Fibroblast of gingiva (primary cell): Measurements from ENCODE around the gene MKS1.
A peak's percentile ranks its signal among the peaks of the same experiment; 100 is the strongest.

Experiments used
- DNase-seq: peaks from one replicate; pipeline ENCODE4 v3.0.0-alpha.2; 2011; ENCODE audit warnings: low read depth

MKS1 gene

DNA sequence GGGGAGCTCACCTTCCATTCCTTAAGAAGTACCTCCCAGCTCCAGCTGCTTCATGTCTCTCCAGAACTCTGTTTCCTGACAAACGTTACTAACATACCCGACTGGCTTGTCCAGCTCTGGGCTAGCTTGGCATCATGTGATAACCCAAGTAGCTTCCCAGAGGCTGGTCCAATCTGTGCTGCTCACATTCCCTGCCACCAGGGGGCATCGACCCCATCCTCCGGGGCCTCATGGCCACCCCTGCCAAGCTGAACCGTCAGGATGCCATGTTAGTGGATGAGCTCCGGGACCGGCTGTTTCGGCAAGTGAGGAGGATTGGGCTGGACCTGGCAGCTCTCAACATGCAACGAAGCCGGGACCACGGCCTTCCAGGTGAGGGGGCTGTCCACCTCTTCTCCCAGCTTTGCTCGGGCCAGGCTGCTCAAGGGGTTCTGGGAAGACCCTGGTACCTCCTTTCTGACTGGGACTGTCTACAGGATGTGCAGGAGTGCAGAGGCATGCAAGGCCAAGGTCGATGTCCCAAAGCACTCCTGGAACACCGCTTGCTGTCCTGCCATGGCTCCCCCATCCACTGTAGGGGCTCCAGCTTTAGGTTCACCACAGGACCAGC lies 18.9 kb downstream of the MKS1 start:
- DNase-seq: peak; percentile 20

- DNase-seq: no peak
These were observed 22.4 kb downstream of the MKS1 start for GRCh38 chr17:58196610-58197009.

DNA sequence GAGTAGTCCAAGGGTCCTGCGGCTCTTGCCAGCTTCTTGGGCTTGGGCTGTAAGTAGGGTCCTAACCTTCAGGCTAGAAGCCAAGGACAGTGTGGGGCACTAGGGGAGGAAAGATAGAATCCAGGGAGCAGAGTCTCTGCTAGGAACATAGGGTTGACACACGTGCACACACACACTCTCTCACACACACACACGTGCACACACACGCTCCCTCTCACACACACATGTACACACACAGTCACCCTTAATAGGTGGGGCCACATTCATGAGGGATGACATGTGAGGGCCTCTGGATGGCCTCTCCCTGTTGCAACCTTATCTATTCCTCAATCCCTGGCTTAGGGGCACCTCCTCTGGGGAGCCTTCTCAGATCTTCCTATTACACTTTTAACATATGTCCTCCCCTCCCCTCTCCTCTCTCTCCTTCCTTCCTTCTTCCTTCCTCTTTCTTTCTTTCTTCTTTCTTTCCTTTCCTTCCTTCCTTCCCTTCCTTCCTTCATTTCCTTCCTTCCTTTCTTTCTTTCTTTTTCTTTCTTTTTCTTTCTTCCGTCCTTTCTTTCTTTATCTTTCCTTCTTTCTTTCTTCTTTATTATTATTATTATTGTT lies 23.4 kb downstream of the MKS1 start:
- no peak for DNase-seq

DNA sequence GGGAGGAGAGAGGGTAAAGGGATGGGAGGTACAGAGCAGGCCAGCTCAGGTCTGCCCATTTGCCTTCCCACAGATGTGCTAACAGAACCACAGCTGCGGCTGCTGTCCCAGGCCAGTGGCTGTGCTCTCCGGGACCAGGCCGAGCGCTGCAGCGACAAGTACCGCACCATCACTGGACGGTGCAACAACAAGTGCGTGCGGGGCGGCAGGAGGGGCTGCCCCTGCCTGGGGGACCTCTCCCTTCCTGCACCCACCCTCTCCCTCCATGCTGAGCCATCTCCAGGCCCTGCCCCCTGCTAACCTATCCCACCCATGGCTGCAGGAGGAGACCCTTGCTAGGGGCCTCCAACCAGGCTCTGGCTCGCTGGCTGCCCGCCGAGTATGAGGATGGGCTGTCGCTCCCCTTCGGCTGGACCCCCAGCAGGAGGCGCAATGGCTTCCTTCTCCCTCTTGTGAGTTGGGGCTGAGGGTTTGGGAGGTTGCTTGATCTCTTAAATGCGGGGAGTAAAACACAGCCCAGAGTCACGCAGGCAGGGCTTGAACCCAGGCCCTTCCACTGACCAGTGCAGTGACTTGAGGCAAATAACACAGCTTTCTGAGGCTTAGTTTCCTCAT lies 25.3 kb downstream of the MKS1 start:
- DNase-seq: no peak

- DNase-seq: no peak
These were observed 26.4 kb downstream of the MKS1 start, which contains the start of gene EPX for GRCh38 chr17:58192612-58193011. EPX (plus strand) TSS chr17:58192726; CDS start chr17:58192847, 121 bp downstream.

- no peak for DNase-seq
These were observed 27.7 kb downstream of the MKS1 start for GRCh38 chr17:58191241-58191896.

- DNase-seq: peak; percentile 76
These were observed 29.5 kb downstream of the MKS1 start for GRCh38 chr17:58189436-58190146.

GRCh38 chr17:58187675-58188074 lies 31.4 kb downstream of the MKS1 start:
- no peak for DNase-seq

GRCh38 chr17:58187063-58187462 lies 32.0 kb downstream of the MKS1 start:
- no peak for DNase-seq

DNA sequence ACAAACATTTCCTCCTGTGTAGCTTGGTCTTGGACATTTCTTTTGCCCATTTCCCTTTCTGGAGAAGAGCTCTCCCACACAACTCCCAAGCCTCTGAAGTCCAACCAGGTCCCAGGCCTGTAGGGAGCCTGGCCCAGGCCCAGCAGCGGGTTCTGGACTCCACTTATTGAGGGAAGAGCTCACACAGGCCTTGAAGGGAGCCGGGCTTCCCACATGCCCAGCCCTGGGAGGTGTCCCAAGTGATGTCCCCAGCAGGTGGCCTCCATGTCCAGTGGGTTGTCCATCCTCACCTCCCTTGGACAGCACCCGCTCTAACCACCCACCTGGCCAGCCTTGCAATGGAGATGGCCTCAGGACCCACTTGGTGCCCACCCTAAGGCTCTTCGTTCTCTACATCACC lies 32.5 kb downstream of the MKS1 start:
- DNase-seq: no peak

- no peak for DNase-seq
These were observed 33.9 kb downstream of the MKS1 start for GRCh38 chr17:58184986-58185761.

DNA sequence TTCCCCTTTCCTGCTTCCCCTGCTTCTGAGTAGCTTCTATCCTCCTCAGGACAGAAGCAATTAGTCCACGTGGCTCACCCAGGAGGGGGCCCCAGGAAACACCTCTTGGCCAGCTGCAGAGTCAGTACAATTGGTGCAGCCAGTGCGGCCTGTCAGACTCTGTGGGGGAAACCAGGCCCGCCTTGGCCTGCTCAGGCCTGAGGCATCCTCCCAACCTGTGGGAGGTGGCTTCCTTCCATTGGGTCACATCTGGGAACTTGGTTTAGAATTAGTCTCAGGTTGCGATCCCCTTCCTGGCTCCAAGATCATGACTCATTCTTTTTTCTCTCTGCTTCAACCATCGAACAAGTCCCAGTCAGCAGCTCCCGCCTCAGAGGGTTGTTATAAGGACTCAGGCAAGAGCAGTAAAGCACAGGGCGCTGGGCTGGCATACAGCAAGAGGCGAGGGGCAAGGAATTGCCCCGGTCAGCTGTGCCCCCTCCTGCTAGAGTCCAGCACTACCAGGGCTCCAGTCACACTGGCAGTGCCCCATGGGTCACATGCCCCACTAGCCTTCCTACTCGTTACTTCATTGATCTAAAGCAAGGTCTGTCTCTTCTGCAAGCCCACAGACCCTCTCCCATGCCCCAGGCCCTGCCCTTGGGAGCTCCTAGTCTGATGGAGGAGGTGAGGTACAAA lies 34.6 kb downstream of the MKS1 start:
- peak; percentile 13 for DNase-seq

GRCh38 chr17:58183514-58183913 lies 35.5 kb downstream of the MKS1 start:
- no peak for DNase-seq

DNA sequence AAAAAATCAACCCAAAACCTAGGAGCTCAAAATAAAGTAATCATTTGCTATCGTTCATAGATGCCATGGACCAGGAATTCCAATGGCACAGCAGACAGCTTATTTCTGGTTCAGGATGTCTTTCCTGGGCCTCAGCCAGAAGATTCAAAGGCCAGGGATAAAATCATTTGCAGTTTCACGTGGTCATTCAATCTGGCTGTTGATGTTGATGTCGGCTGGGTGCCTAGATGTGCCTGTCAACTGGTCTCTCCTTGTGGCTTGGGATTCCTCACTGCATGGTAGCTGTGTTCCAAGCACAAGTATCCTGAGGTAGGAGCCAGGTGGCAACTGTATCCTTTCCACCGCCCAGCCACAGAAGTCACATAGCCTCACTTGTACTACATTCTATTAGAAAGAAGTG lies 37.3 kb downstream of the MKS1 start:
- no peak for DNase-seq

DNA sequence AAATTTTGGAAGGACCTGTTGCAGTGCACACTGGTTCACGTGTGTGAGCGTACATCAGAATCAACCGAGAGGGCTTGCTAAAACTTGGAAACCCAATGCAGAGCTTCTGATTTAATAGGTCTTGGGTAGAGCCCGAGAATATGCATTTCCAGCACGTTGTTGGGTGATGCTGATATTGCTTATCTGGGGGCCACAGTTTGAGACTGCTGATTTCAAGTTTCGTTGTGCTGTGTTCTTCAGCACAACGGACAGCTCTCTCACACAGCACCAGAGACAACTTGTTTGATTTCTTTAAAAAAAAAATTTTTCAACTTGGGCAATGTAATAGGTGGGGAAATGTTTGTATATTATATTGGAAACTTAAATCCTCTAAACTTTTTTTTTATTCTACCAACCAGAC lies 42.9 kb downstream of the MKS1 start:
- no peak for DNase-seq

GRCh38 chr17:58174871-58175270 lies 44.2 kb downstream of the MKS1 start:
- no peak for DNase-seq

DNA sequence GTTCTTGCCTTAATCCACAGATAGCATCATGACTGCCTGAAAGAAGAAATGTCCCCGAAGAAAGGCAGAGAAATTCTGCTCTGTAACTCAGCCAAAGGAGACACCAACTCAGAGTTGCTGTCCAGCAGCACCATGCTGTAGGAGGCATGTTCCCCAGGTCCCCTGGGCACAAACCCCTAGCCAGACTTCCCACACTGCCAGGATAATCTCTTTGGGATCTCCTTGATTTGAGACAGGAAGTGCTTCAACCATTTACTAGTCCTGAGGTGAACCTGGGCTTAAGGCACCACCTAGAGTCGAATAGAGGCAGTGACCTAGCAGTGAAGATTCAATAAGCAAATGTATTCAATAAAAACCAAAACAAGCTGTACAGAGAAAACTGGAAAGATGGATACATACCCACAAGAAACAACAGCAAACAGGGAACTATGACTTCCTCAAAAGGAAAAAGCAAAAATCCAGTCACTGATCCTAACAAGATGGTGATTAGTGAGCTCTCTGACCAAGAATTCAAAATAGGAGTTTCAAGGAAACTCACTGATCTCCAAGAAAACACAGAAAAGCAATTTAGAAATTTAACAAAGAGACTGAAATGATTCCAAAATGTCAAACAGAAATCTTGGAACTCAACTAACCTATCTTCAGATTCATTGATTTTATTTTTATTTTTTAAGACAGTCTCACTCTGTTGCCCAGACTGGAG lies 46.5 kb downstream of the MKS1 start:
- DNase-seq: no peak

- no peak for DNase-seq
These were observed 48.4 kb downstream of the MKS1 start for GRCh38 chr17:58170622-58171021.

GRCh38 chr17:58166682-58167081 lies 52.4 kb downstream of the MKS1 start, which contains the start of gene OR4D2:
OR4D2 (plus strand) TSS chr17:58166982; CDS start chr17:58169656, 2,674 bp downstream.
- no peak for DNase-seq

- no peak for DNase-seq
These were observed 53.1 kb downstream of the MKS1 start for GRCh38 chr17:58165981-58166380.
